HL-60 (cell line): ENCODE results near the gene PGM2L1.

Source experiments
- GABPA ChIP-seq: IDR thresholded peaks from 2 replicates; pipeline ENCODE4 v1.6.1; 2012; ENCODE audit warnings: low read depth
- POLR2AphosphoS5 ChIP-seq: IDR thresholded peaks from 2 replicates; pipeline ENCODE4 v1.6.1; 2012; ENCODE audit warnings: low read depth
- SPI1 ChIP-seq: IDR thresholded peaks from 2 replicates; pipeline ENCODE4 v1.6.1; 2012; ENCODE audit warnings: low read depth, mild to moderate bottlenecking, borderline replicate concordance
- TF ChIP-seq, protein P1 (sequence below): IDR thresholded peaks from one replicate; pipeline ENCODE4 v1.5.1; 2011; ENCODE audit warnings: low read length, control low read depth, inconsistent platforms; ENCODE audit not compliant: insufficient read depth
- TF ChIP-seq, protein P2 (sequence below): IDR thresholded peaks from 2 replicates; pipeline ENCODE4 v1.6.1; 2012; ENCODE audit warnings: low read depth; ENCODE audit not compliant: insufficient replicate concordance

DNA sequence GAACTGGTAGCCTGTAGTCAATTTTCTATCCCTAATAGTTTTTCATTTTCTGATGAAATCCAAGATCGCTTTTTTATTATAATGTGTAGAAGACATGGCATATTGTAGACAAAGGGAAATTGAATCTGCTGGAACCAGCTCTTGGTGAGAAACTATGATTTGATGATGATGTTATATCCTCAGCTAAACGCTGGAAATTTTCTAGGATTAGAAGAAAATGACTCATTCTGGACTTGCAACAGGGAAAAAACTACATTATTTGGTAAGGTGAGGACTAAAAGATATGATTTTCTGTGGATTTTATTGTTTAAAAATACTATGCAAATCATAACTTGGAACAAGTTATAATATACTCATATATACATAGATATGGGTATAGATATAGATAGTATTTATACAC lies 14.1 kb upstream of the PGM2L1 start:
- TF ChIP-seq, protein P1, sequence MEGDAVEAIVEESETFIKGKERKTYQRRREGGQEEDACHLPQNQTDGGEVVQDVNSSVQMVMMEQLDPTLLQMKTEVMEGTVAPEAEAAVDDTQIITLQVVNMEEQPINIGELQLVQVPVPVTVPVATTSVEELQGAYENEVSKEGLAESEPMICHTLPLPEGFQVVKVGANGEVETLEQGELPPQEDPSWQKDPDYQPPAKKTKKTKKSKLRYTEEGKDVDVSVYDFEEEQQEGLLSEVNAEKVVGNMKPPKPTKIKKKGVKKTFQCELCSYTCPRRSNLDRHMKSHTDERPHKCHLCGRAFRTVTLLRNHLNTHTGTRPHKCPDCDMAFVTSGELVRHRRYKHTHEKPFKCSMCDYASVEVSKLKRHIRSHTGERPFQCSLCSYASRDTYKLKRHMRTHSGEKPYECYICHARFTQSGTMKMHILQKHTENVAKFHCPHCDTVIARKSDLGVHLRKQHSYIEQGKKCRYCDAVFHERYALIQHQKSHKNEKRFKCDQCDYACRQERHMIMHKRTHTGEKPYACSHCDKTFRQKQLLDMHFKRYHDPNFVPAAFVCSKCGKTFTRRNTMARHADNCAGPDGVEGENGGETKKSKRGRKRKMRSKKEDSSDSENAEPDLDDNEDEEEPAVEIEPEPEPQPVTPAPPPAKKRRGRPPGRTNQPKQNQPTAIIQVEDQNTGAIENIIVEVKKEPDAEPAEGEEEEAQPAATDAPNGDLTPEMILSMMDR, result no peak
- TF ChIP-seq POLR2AphosphoS5, result no peak
- TF ChIP-seq GABPA, result no peak
- TF ChIP-seq SPI1, result no peak
- TF ChIP-seq, protein P2, sequence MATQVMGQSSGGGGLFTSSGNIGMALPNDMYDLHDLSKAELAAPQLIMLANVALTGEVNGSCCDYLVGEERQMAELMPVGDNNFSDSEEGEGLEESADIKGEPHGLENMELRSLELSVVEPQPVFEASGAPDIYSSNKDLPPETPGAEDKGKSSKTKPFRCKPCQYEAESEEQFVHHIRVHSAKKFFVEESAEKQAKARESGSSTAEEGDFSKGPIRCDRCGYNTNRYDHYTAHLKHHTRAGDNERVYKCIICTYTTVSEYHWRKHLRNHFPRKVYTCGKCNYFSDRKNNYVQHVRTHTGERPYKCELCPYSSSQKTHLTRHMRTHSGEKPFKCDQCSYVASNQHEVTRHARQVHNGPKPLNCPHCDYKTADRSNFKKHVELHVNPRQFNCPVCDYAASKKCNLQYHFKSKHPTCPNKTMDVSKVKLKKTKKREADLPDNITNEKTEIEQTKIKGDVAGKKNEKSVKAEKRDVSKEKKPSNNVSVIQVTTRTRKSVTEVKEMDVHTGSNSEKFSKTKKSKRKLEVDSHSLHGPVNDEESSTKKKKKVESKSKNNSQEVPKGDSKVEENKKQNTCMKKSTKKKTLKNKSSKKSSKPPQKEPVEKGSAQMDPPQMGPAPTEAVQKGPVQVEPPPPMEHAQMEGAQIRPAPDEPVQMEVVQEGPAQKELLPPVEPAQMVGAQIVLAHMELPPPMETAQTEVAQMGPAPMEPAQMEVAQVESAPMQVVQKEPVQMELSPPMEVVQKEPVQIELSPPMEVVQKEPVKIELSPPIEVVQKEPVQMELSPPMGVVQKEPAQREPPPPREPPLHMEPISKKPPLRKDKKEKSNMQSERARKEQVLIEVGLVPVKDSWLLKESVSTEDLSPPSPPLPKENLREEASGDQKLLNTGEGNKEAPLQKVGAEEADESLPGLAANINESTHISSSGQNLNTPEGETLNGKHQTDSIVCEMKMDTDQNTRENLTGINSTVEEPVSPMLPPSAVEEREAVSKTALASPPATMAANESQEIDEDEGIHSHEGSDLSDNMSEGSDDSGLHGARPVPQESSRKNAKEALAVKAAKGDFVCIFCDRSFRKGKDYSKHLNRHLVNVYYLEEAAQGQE, result no peak
